ENCODE data around the gene APEH.

DNA sequence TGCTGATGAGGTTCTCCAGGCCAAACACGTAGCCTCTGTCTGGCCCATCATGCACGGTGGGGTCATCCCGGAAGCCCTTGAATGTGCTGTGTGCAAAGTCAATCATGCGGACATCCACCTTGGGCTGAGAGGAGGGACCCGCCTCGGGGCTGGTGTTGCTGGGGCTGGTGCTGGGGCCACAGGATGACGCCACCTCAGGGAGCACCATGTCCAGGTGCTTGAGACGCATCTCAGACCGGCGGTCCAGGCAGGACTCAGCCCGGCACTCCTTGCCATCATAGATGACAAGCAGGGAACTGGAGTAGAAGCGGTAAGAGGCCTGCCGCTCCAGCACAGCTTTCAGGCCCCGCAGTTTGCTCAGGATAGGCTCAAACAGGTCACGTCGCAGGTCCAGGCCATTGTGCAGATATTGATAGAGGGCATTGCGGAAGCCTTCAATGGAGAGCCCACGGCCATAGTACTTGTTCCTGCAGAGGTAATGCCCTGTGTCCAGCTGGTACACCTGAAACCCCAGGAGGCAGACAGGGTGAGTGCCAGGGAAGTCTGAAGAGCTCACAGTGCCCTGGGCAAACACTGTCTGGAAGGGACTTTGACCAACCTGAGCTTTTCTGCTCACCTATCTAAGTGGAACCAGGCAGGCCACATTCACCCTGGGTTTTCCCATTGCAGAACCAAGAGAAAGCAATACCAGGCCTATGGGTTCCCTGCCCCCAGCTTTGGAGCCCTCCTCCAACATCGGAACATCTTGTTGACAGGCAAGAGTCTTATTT is 53.2 kb downstream of the APEH start:
- TF ChIP-seq, protein P1, sequence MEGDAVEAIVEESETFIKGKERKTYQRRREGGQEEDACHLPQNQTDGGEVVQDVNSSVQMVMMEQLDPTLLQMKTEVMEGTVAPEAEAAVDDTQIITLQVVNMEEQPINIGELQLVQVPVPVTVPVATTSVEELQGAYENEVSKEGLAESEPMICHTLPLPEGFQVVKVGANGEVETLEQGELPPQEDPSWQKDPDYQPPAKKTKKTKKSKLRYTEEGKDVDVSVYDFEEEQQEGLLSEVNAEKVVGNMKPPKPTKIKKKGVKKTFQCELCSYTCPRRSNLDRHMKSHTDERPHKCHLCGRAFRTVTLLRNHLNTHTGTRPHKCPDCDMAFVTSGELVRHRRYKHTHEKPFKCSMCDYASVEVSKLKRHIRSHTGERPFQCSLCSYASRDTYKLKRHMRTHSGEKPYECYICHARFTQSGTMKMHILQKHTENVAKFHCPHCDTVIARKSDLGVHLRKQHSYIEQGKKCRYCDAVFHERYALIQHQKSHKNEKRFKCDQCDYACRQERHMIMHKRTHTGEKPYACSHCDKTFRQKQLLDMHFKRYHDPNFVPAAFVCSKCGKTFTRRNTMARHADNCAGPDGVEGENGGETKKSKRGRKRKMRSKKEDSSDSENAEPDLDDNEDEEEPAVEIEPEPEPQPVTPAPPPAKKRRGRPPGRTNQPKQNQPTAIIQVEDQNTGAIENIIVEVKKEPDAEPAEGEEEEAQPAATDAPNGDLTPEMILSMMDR (conservative IDR thresholded peaks at IDR 0.05; ENCODE audit: low read depth in 2 of 2) = no peak
- TF ChIP-seq, protein P2, sequence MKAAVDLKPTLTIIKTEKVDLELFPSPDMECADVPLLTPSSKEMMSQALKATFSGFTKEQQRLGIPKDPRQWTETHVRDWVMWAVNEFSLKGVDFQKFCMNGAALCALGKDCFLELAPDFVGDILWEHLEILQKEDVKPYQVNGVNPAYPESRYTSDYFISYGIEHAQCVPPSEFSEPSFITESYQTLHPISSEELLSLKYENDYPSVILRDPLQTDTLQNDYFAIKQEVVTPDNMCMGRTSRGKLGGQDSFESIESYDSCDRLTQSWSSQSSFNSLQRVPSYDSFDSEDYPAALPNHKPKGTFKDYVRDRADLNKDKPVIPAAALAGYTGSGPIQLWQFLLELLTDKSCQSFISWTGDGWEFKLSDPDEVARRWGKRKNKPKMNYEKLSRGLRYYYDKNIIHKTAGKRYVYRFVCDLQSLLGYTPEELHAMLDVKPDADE (IDR thresholded peaks at IDR 0.05) = no peak
- TF ChIP-seq POLR2AphosphoS5 (IDR thresholded peaks at IDR 0.05; ENCODE audit: low read depth) = no peak

All from GM23338 (cell line).